K562 (cell line): ENCODE results near the gene CBFA2T3. TPM values are rescaled to one million over a fixed set of nuclear protein-coding genes. Genes with fewer than 3 reads are reported as not detected.

ENCODE experiments used
- BMI1 ChIP-seq: fragments of 150-350 bp; IDR thresholded peaks from 2 replicates; pipeline ENCODE4 v1.6.1; 2014; ENCODE audit warnings: low read length
- ELK3 ChIP-seq: fragments of 450-650 bp; formaldehyde crosslinking; IDR thresholded peaks from 2 replicates; pipeline ENCODE4 v1.4.0; 2020; ENCODE audit warnings: mild to moderate bottlenecking
- FOXP4 ChIP-seq: sonication (generic); formaldehyde crosslinking; IDR thresholded peaks from 2 replicates; pipeline ENCODE4 v1.8.0; 2022; ENCODE audit warnings: mild to moderate bottlenecking, missing genetic modification reagents, borderline replicate concordance
- MEIS2 ChIP-seq: fragments of 450-650 bp; IDR thresholded peaks from 2 replicates; pipeline ENCODE4 v1.6.1; 2014; ENCODE audit warnings: mild to moderate bottlenecking; ENCODE audit not compliant: partially characterized antibody
- MNT ChIP-seq, 2 experiments: fragments of 450-650 bp; conservative IDR thresholded peaks; 2 replicates each; pipeline ENCODE4 v1.6.1; 2017; ENCODE audit warnings: mild to moderate bottlenecking in 2 of 2, moderate library complexity in 2 of 2
- NKRF ChIP-seq: fragments of 450-650 bp; IDR thresholded peaks from 2 replicates; pipeline ENCODE4 v1.6.1; 2016; ENCODE audit warnings: borderline replicate concordance
- NR4A1 ChIP-seq, 2 experiments: fragments of 250-450 bp in 1 of 2; fragments of 450-650 bp in 1 of 2; sonication (Bioruptor Pico) in 1 of 2; IDR thresholded peaks; 2 replicates each; pipeline versions ENCODE4 v1.4.0 to v1.6.1; 2016 to 2020; ENCODE audit warnings: mild to moderate bottlenecking in 2 of 2, missing compliant biosample characterization in 1 of 2, missing genetic modification characterization in 1 of 2, moderate library complexity in 1 of 2
- PCBP1 ChIP-seq: fragments of 200-400 bp; formaldehyde crosslinking; IDR thresholded peaks from 2 replicates; pipeline ENCODE4 v1.6.1; 2018; ENCODE audit warnings: mild to moderate bottlenecking, low read depth, low read length; ENCODE audit not compliant: poor library complexity, severe bottlenecking
- THAP12 ChIP-seq: fragments of 250-450 bp; sonication (Bioruptor Pico); IDR thresholded peaks from 2 replicates; pipeline ENCODE4 v1.9.0; 2021; ENCODE audit warnings: mild to moderate bottlenecking, inconsistent platforms
- ZBTB9 ChIP-seq: fragments of 450-650 bp; formaldehyde crosslinking; IDR thresholded peaks from 2 replicates; pipeline ENCODE4 v1.4.0; 2020; ENCODE audit warnings: mild to moderate bottlenecking, moderate library complexity
- ZEB2 ChIP-seq: fragments of 450-650 bp; IDR thresholded peaks from 2 replicates; pipeline ENCODE4 v1.6.1; 2016
- ZNF184 ChIP-seq: sonication (generic); formaldehyde crosslinking; IDR thresholded peaks from 2 replicates; pipeline ENCODE4 v1.5.0; 2020; ENCODE audit warnings: missing genetic modification reagents
- ZNF253 ChIP-seq: fragments of 250-450 bp; sonication (Bioruptor Pico); conservative IDR thresholded peaks from 2 replicates; pipeline ENCODE4 v1.6.1; 2021; ENCODE audit warnings: mild to moderate bottlenecking
- polyA plus RNA-seq, 8 experiments: library from polyadenylated mRNA; depleted of rRNA in 4 of 8; stranded (reverse) in 5 of 8; unstranded in 3 of 8; fragments of >200 nt; fragmentation: Nextera tagmentation in 2 of 8; fragmentation: Illumina TruSeq in 1 of 8; extraction: Ambion mirVana in 2 of 8; extraction: Trizol in 1 of 8; gene quantifications; 2 replicates each; pipeline versions ENCODE4 v1.2.1 to v1.2.3, GENCODE V29; 2011 to 2014; ENCODE audit warnings: inconsistent platforms in 1 of 8, missing spikeins in 1 of 8
- total RNA-seq, 7 experiments: library from RNA; depleted of rRNA in 6 of 7; stranded (reverse); fragments of >200 nt in 6 of 7; fragmentation: Illumina TruSeq in 2 of 7; extraction: Trizol in 2 of 7; gene quantifications; 2 replicates each; pipeline versions ENCODE4 v1.2.1 to v1.2.3, GENCODE V29; 2011 to 2021; ENCODE audit warnings: low replicate concordance in 1 of 7

Gene CBFA2T3
- total and polyA plus RNA-seq, 9 of the 15 experiments (the other 6 are each of a cell fraction or from before 2014, with no cell fraction given) = 2.3 to 145 (median 6.7) TPM

- TF ChIP-seq FOXP4 = no peak
- no peak for TF ChIP-seq PCBP1
- TF ChIP-seq MNT (conservative IDR thresholded peaks at IDR 0.05) = peak; percentile 65 to 78; a peak in 3 of 4 replicates
- no peak for TF ChIP-seq NR4A1 (CRISPR knock-in tag; IDR thresholded peaks at IDR 0.05)
- no peak for TF ChIP-seq NR4A1 (tag; IDR thresholded peaks at IDR 0.05)
- TF ChIP-seq BMI1 = no peak
- TF ChIP-seq ZEB2 = no peak
- no peak for TF ChIP-seq THAP12 (CRISPR knock-in tag)
- 0 out of 2 replicates have a peak, but pooled peaks have one; percentile 26 for TF ChIP-seq ZBTB9 (CRISPR knock-in tag)
- no peak for TF ChIP-seq ZNF253 (CRISPR knock-in tag)
- no peak for TF ChIP-seq NKRF
- TF ChIP-seq MEIS2 = no peak
- TF ChIP-seq ELK3 (CRISPR knock-in tag) = no peak
- TF ChIP-seq ZNF184 = no peak
Measured at GRCh38 chr16:88993166-88993761, 16.3 kb upstream of the CBFA2T3 start (continued).
